HG02973 (cell line): ENCODE data around the gene SLCO2B1.

Experiments
- ATAC-seq: cut with Tn5 transposase; IDR thresholded peaks from one replicate; pipeline ENCODE4 v1.9.1; 2021; ENCODE audit warnings: moderate library complexity; ENCODE audit not compliant: unreplicated experiment

Gene SLCO2B1

GRCh38 chr11:75246006-75246670 lies 95.2 kb downstream of the SLCO2B1 start:
- ATAC-seq, result no peak

GRCh38 chr11:75246671-75247350 lies 95.9 kb downstream of the SLCO2B1 start:
- ATAC-seq, result no peak

GRCh38 chr11:75248924-75249256 lies 98.0 kb downstream of the SLCO2B1 start:
- no peak for ATAC-seq

- no peak for ATAC-seq
Observed at GRCh38 chr11:75249704-75250103, 98.8 kb downstream of the SLCO2B1 start.

- no peak for ATAC-seq
Observed at GRCh38 chr11:75254326-75254725, 103.4 kb downstream of the SLCO2B1 start.
